NCI-H2107 (cell line): ENCODE data around the gene KIF26B.
"Not testable (repeated sequence)": the region's sequence is repeated elsewhere in the genome, so short reads cannot be mapped to it uniquely, and the experiment has no call there.

Source experiments
- DNase-seq: peaks from one replicate; lab custom pipeline; 2025; lab: John Stamatoyannopoulos, UW

The KIF26B gene

GRCh38 chr1:245279346-245279745 is 124.6 kb downstream of the KIF26B start:
- no peak for DNase-seq

GRCh38 chr1:245283001-245283400 is 128.2 kb downstream of the KIF26B start:
- no peak for DNase-seq

DNA sequence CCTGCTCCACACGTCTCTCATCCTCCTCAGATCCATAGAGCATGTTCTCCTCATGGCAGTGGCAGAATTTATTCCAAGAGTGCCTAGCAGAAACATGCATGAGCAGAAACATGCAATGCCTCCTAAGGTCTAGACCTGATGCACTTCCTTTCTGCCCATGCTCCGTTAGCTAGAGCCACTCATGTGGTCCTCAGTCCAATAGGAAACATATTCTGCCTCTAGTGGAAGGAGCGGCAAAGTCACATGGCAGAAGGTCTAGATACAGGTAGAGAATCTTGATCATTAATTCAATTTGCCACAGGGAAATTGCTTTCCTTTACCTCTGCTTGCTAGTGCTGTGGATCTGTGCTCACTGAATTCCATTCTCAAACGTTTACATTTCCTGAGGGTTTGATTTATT is 130.4 kb downstream of the KIF26B start:
- no peak for DNase-seq

GRCh38 chr1:245288796-245289195 is 134.0 kb downstream of the KIF26B start:
- DNase-seq = no peak

DNA sequence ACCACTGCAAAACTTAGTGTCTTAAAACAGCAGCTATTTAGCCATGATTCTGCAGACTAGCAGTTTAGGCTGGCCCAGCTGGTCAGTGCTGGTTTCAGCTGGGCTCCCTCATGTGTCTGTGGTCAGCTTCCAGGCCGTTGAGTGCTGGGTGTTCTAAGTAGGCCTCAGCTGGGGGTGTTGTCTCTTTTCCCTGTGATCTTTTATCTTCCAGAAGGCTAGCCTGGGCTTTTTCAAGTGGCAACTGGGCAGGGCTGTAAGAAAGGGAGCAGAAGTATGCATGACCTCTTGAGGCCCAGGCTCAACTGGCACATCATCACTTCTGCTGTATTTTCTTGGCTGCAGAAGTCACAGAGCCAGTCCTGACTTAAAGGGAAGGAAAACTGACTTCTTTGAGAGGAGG is 136.1 kb downstream of the KIF26B start:
- no peak for DNase-seq

DNA sequence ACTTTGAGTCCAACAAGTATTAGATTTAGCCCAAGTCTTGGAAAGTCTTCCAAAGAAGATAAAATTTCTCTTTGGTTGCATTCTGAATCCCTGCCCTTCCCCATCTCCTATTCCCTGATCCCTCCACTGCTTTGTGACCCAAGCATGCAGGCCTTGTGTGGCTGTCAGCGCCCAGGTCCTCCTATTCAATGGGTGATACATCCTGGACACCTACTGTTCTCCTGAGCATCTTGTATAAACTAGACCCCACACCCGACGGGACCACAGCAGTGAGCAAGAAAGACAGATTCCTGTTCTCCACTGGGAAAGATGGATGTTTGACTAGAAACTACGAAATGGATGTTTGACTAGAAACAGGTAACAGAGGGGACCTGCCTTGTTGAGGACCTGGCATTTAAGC is 136.6 kb downstream of the KIF26B start:
- no peak for DNase-seq

GRCh38 chr1:245292141-245292540 is 137.4 kb downstream of the KIF26B start:
- no peak for DNase-seq

DNA sequence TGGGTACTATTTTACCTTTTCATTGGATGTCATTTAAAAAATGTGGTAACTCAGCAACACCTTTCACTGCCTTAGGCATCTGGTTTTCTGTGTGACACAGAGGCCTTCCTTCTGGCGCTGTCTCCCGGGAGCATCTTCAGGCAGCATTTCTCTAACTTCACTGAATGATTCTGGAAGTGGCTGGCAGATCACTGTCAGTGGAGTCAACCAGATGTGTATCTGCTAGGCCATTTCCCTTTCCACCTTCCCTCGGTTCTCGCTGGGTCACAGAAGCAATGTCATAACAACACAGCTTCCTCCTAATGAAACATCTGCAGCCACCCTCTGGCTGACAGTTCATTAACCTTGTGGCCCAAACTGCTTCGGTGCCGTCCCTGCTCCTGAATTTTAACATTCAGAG is 137.8 kb downstream of the KIF26B start:
- DNase-seq = no peak

- no peak for DNase-seq
Observed at GRCh38 chr1:245294020-245294419, 139.2 kb downstream of the KIF26B start.

DNA sequence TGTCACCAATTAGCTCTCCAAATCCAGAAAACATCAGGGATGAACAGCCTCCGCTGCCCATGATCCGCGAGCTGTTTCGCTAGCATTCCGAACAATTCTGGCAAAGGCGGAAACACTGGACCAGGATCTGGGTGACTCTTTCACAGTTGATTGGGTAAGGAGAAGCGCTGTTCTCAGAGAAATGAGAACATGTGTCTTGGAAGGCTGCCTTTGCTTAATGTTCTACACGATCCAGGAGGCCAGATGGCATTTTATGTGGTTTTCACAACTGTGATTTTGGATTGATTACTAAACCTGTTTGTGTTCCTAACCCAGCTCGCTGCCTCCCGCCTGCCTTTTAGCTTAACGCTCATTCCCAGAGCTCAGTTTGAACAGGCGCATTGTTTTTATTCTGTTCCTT is 144.0 kb downstream of the KIF26B start:
- no peak for DNase-seq

DNA sequence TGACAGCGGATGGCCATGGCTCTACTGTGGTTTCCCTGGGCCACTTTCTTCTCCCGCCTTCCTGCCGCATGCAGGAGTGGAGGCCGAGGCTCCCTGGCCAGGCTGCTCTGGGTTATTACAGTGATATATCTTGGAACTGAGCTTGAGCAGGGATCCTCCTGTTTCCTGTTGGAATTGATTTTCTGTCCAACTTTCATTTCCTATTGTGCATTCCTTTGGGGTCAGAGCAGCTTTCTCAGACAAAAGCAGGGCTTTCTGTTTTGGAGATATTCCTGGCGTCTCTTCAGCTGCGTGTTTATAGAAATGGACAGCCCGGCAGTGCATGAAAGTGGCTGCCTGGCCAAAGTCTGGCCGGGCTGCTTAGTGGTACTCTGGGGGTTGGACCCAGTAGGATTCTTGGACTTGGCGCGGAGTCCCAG is 146.4 kb downstream of the KIF26B start:
- DNase-seq = no peak

DNA sequence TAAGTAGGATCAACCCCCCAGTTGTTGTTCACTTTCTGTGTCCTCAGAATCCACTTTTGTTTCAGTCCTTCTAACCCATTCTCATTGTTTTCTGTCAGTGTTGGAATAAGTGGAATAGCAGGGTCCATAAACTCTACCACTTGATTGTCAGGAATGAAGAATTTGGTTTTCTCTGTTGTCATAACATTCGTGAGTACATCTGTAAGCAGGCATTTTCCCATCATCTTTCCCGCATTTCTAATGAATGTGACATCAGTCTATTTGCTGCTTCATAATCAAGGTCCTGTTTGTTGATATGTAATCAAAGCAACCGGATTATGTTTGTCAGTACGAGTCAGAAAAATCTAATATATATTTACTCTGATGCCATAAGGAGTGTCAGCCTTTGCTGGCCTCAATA is 147.1 kb downstream of the KIF26B start:
- DNase-seq = no peak

GRCh38 chr1:245304698-245305097 is 149.9 kb downstream of the KIF26B start:
- no peak for DNase-seq

DNA sequence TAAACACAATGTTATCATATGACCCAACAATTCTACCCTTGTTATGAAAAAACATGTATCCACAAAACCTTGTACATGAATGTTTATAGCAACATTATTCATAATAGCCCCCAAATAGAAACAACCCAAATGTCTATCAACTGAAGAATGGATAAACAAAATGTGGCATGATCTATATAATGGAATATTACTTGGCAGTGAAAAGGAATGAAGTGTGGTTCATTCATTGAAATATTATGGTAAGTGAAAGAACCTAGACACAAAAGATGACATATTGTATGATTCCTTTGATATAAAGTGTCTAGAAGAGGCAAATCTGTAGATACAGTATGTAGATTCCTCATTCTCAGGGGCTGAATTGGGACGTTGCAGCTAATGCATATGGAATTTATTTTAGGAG is 151.2 kb downstream of the KIF26B start:
- DNase-seq = no peak

DNA sequence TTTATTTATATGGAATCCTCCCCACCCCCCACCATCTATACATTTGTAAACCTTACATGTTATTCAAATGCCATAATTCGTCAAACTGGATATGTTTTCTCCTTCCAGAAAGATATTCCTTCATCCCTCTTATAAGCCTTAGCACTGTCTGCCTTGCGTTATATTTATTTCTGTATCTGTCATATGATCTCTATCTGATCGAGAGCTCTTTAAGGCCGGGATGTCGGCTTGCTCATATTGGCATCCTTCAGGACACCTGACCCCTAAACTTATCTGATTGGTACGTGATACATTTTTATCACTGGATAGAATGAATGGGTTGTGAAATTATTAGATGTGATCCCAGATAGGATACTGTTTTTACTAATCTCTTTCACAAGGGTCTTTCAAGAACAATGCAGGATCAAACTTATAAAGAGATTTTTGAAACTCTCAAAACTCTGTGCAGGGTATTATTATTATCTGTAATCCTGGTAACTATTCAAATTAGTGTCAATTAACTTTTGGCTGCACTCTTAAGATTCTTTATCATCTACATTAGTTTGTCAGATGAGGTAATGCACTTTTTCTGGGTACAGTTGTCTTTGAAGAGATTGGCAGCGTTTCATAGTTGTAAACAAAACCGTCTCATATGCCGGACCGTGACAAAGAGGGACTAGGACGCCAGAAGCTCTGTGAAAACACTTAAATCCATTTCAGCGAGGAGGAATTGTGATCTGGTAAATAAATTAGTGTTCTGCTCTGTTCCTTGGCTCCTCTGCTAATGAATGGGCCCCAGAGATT is 152.0 kb downstream of the KIF26B start:
- DNase-seq = peak; percentile 35

DNA sequence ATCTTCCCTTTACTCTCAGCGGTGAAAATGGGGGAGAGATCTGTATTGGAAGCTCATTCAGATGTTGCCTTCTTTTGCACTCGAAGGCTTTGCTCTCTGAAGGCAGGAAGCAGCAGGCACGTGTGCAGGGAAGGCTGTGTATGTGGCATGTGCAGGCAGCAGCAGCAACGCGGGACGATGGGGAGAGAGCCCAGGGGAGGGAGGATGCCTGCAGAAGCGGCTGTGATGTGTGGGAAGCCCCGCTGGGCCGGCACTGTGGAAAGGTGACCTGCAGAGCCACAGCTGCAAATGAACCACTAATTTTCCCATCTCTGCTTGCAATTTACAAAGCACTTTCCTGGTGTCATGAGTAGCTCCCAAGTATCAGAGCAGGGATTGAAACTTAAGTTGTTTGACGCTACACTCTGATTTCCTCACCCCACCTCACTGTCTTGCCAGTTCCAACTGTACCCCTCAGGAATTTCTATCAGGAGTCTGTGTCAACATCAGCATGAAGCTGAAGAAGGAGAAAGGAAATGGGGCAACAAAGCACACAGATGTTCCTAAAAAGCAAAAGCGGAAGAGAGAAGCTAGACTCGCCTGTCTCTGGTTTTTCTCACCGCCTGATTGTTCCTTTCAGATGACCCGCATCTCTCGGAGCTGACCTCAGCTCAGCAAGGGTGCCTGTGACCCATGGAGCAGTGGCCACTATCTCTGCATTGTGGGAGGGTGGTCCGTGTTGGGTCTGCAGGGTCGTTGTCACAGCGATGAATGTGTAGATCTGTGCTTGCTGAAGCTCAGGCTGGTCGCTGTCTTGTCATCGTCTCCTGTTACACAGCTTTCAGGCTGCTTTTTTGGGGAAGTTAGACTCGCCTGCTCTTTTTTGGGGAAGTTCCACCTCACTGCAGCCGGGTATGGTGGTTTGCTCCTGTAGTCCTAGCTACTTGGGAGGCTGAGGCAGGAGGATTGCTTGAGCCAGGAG is 156.1 kb downstream of the KIF26B start:
- peak; percentile 76 for DNase-seq

- DNase-seq = no peak
Observed at GRCh38 chr1:245311887-245312536, 157.2 kb downstream of the KIF26B start.

- no peak for DNase-seq
Observed at GRCh38 chr1:245313576-245313975, 158.8 kb downstream of the KIF26B start.

DNA sequence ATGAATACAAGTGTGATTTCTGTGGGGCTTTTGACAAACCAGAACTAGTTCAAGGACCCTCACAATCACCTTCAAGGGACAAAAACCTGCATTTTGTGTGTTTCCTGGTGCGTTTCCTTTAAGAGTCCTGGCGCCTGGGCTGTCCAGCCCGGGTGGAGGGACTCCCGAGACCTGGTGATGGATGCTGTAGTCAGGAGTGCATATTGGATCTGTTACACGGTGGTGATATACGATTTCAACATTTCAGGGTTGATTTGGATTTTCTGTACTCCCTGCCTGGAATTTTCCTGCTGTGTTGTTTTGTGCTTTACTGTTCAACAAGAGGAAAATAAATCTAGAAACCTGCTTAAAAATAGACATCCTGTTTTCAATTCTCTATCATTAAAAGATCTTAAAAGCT is 162.0 kb downstream of the KIF26B start:
- DNase-seq = no peak

- DNase-seq = no peak
Observed at GRCh38 chr1:245317217-245317616, 162.4 kb downstream of the KIF26B start.

DNA sequence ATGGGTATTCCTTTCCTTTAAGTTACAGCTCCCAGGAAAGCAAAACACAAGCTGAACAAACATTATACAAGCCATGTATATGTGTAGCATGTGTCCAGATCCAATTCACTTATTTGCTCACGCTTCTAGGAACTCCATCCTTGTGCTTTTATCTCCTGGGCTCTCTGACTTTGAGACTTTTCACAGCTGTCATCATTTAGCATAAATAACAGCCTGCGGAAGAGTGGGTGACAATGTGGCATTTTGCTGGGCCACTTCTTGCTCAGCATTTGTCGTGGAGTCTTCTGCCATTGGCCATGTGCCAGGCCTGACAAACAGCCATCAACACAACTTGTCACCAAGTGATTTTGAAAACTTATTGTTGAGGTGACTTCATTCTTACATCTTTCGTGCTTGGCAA is 164.3 kb downstream of the KIF26B start:
- no peak for DNase-seq

DNA sequence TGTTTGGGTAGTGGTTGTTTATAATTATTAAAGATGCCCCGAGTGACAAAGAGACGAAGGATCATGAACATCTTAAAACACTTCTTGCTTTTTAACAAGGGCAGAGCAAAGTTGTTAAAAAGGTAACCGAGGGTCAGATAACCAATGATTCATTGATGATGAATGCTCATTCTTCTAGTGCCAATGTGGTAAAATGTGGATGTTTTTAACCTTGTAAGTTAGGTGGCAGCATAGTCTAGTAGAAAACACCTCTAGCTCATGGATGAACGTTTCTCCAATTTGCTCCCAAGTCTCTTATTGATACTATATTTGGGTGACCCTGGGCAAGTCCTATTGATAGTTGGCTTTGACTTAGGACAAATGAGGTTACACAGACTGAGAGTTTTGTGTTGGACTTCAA is 167.9 kb downstream of the KIF26B start:
- no peak for DNase-seq

GRCh38 chr1:245323765-245324164 is 169.0 kb downstream of the KIF26B start:
- not testable (repeated sequence) for DNase-seq
